ENCODE measurements around the gene GYPC.
"Not testable (repeated sequence)": the region's sequence is repeated elsewhere in the genome, so short reads cannot be mapped to it uniquely, and the experiment has no call there.

DNA sequence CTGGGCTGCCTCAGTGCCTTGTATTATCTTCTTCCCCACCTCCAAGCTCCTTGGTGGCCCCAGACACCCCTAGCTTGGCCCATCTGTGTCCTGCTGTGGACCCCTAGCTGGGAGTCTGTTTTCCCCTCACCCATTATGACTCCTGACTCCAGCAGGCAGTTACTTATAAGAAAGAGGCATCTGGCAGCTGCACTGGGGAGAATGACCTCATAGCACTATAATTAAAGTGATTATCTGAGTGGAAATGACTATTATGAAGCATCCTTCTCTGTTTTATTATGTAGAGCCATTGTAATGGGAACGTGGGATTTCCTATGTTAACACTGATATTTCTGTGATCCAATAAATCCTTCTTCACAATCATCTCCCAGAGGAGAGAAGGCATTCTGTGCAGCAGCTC is 36.3 kb downstream of the GYPC start:
- not testable (repeated sequence) for TF ChIP-seq POLR2A (IDR thresholded peaks at IDR 0.05)
- TF ChIP-seq, protein P1, sequence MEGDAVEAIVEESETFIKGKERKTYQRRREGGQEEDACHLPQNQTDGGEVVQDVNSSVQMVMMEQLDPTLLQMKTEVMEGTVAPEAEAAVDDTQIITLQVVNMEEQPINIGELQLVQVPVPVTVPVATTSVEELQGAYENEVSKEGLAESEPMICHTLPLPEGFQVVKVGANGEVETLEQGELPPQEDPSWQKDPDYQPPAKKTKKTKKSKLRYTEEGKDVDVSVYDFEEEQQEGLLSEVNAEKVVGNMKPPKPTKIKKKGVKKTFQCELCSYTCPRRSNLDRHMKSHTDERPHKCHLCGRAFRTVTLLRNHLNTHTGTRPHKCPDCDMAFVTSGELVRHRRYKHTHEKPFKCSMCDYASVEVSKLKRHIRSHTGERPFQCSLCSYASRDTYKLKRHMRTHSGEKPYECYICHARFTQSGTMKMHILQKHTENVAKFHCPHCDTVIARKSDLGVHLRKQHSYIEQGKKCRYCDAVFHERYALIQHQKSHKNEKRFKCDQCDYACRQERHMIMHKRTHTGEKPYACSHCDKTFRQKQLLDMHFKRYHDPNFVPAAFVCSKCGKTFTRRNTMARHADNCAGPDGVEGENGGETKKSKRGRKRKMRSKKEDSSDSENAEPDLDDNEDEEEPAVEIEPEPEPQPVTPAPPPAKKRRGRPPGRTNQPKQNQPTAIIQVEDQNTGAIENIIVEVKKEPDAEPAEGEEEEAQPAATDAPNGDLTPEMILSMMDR (IDR thresholded peaks at IDR 0.05) = not testable (repeated sequence)
